Keratinocyte (primary cell): ENCODE measurements around the gene C5. TPM values are rescaled to one million over a fixed set of nuclear protein-coding genes. Genes with fewer than 3 reads are reported as not detected.
A peak's percentile ranks its signal among the peaks of the same experiment; 100 is the strongest.

ENCODE experiments used
- DNase-seq: peaks from one replicate; pipeline ENCODE4 v3.0.0-alpha.2; 2011; ENCODE audit warnings: low read depth, missing footprints, low spot score
- FAIRE-seq: peaks from 2 replicates; lab custom pipeline; 2011; peaks lifted over from hg19 to GRCh38; lab: Jason Lieb, UNC
- H2AFZ ChIP-seq: 2 replicates; pipeline ENCODE4 v1.6.0; 2012; ENCODE audit warnings: low read length, control low read depth, inconsistent platforms; ENCODE audit not compliant: control insufficient read depth
- H3K27ac ChIP-seq: 2 replicates; pipeline ENCODE4 v1.5.1; 2011; ENCODE audit warnings: low read length; ENCODE audit not compliant: control insufficient read depth, insufficient read depth
- H3K27me3 ChIP-seq: 3 replicates; pipeline ENCODE4 v1.6.0; 2011; ENCODE audit warnings: low read length; ENCODE audit not compliant: control insufficient read depth, insufficient read depth; ENCODE audit errors: extremely low read depth
- H3K36me3 ChIP-seq, 2 experiments: 2 replicates in 1 of 2; 3 replicates in 1 of 2; pipeline ENCODE4 v1.5.1; 2011; ENCODE audit warnings: low read length in 2 of 2, mild to moderate bottlenecking in 1 of 2; ENCODE audit not compliant: control insufficient read depth in 2 of 2, insufficient read depth in 2 of 2; ENCODE audit errors: extremely low read depth in 1 of 2
- H3K4me1 ChIP-seq: 3 replicates; pipeline ENCODE4 v1.5.1; 2011; ENCODE audit warnings: low read length; ENCODE audit not compliant: control insufficient read depth, insufficient read depth; ENCODE audit errors: extremely low read depth
- H3K4me2 ChIP-seq: 3 replicates; pipeline ENCODE4 v1.6.0; 2011; ENCODE audit warnings: low read depth, low read length; ENCODE audit not compliant: control insufficient read depth, insufficient read depth; ENCODE audit errors: extremely low read depth
- H3K4me3 ChIP-seq, 3 experiments: fragments of 200-600 bp in 1 of 3; sonication (generic) in 1 of 3; 2 replicates in 2 of 3; 3 replicates in 1 of 3; pipeline ENCODE4 v1.5.1; 2011 to 2016; ENCODE audit warnings: low read length in 3 of 3, mild to moderate bottlenecking in 3 of 3, control low read depth in 2 of 3, inconsistent platforms in 1 of 3, low read depth in 1 of 3, mixed read lengths in 1 of 3, mixed run types in 1 of 3, moderate library complexity in 1 of 3; ENCODE audit not compliant: control insufficient read depth in 2 of 3, insufficient read depth in 2 of 3; ENCODE audit errors: extremely low read depth in 1 of 3
- H3K79me2 ChIP-seq: 2 replicates; pipeline ENCODE4 v1.6.0; 2012; ENCODE audit warnings: low read length; ENCODE audit not compliant: control insufficient read depth, insufficient read depth
- H3K9ac ChIP-seq: 3 replicates; pipeline ENCODE4 v1.6.0; 2011; ENCODE audit warnings: low read length; ENCODE audit not compliant: control insufficient read depth, insufficient read depth; ENCODE audit errors: extremely low read depth
- H3K9me1 ChIP-seq: 3 replicates; pipeline ENCODE4 v1.6.0; 2011; ENCODE audit warnings: low read length; ENCODE audit not compliant: control insufficient read depth, insufficient read depth; ENCODE audit errors: extremely low read depth
- H3K9me3 ChIP-seq: 2 replicates; pipeline ENCODE4 v1.5.1; 2012; ENCODE audit warnings: low read depth, low read length; ENCODE audit not compliant: control insufficient read depth
- H4K20me1 ChIP-seq: 3 replicates; pipeline ENCODE4 v1.6.0; 2011; ENCODE audit warnings: low read length; ENCODE audit not compliant: control insufficient read depth, insufficient read depth; ENCODE audit errors: extremely low read depth
- CTCF ChIP-seq, 3 experiments: IDR thresholded peaks in 1 of 3; conservative IDR thresholded peaks in 1 of 3; optimal IDR thresholded peaks in 1 of 3; 2 replicates in 2 of 3; 3 replicates in 1 of 3; pipeline versions ENCODE3 to v1.5.1; 2011; ENCODE audit warnings: low read length in 3 of 3, mild to moderate bottlenecking in 3 of 3, moderate library complexity in 2 of 3, control low read depth in 1 of 3, inconsistent platforms in 1 of 3; ENCODE audit not compliant: insufficient read depth in 2 of 3; ENCODE audit errors: extremely low read depth in 1 of 3
- EZH2 ChIP-seq: IDR thresholded peaks from one replicate; pipeline ENCODE4 v1.6.1; 2012; ENCODE audit warnings: inconsistent platforms, mild to moderate bottlenecking, low read length, moderate library complexity
- dilution Hi-C: fragments of 300-500 bp; cut with MboI; formaldehyde crosslinking; loops from one replicate; pipeline ENCODE4 v1.7.0; 2020; ENCODE audit warnings: low sequenced_read_pairs; ENCODE audit not compliant: extremely low pct_ligation_motif_present
- polyA plus RNA-seq, 5 experiments: library from polyadenylated mRNA; depleted of rRNA in 3 of 5; stranded (reverse) in 3 of 5; stranded (forward) in 1 of 5; unstranded in 1 of 5; fragments of >200 nt; gene quantifications; 1 replicate in 1 of 5; 2 replicates in 3 of 5; 3 replicates in 1 of 5; pipeline versions ENCODE4 v1.2.1 to v1.2.3, GENCODE V29; 2011 to 2012; ENCODE audit warnings: missing spikeins in 2 of 5, low read depth in 1 of 5, low replicate concordance in 1 of 5

C5 gene
- polyA plus RNA-seq, 1 donor (not counting 4 experiments of a cell fraction or from before 2014, with no cell fraction given), result 0.76 TPM

- Histone ChIP-seq H3K9me3 (no peaks in the 10 kb centered on the region), H3K4me1 (peaks cover 14% of the 10 kb centered on the region), H3K79me2 (no peaks in the 10 kb centered on the region), H3K9me1 (no peaks in the 10 kb centered on the region), H4K20me1 (no peaks in the 10 kb centered on the region), H2AFZ (no peak overlapping the region), H3K9ac (peak overlapping the region; percentile 22), H3K4me3 (no peak overlapping the region), H3K27ac (peak overlapping the region; percentile 4), H3K4me2 (no peak overlapping the region), H3K36me3 (no peaks in the 10 kb centered on the region), H3K27me3 (no peaks in the 10 kb centered on the region)
- DNase-seq, result no peak
- dilution Hi-C loops, result no loop called here
- no peak for FAIRE-seq
- TF ChIP-seq CTCF (optimal IDR thresholded peaks at IDR 0.05 in 1 of 3, IDR thresholded peaks at IDR 0.05 in 1 of 3, conservative IDR thresholded peaks at IDR 0.05 in 1 of 3; ENCODE audit: extremely low read depth in 1 of 3, insufficient read depth in 2 of 3, low read length in 3 of 3) (no peak), EZH2 (no peak)
These were observed 124.3 kb downstream of the C5 start for GRCh38 chr9:120925535-120926396.

- no peaks in the 10 kb centered on the region for H3K27me3 ChIP-seq
- H4K20me1 ChIP-seq, result no peaks in the 10 kb centered on the region
- no peak for FAIRE-seq
- no peak overlapping the region for H3K27ac ChIP-seq
- no peak for DNase-seq
- peaks cover 14% of the 10 kb centered on the region for H3K4me1 ChIP-seq
- TF ChIP-seq EZH2, result no peak
- no peak for TF ChIP-seq CTCF (optimal IDR thresholded peaks at IDR 0.05 in 1 of 3, IDR thresholded peaks at IDR 0.05 in 1 of 3, conservative IDR thresholded peaks at IDR 0.05 in 1 of 3; ENCODE audit: extremely low read depth in 1 of 3, insufficient read depth in 2 of 3, low read length in 3 of 3)
- H3K36me3 ChIP-seq, result no peaks in the 10 kb centered on the region
- no peaks in the 10 kb centered on the region for H3K79me2 ChIP-seq
- H3K4me2 ChIP-seq, result no peak overlapping the region
- no peaks in the 10 kb centered on the region for H3K9me1 ChIP-seq
- dilution Hi-C loops, result no loop called here
- H3K9me3 ChIP-seq, result no peaks in the 10 kb centered on the region
- no peak overlapping the region for H3K9ac ChIP-seq
- H2AFZ ChIP-seq, result no peak overlapping the region
- H3K4me3 ChIP-seq, result no peak overlapping the region
These were observed 125.2 kb downstream of the C5 start for GRCh38 chr9:120924698-120925534.
